ENCODE measurements around the gene NRROS. TPM values are rescaled to one million over a fixed set of nuclear protein-coding genes. Genes with fewer than 3 reads are reported as not detected.

NRROS gene
- total and polyA plus RNA-seq, 5 donors, result 2.2 to 4.5 (median 3.4) TPM

DNA sequence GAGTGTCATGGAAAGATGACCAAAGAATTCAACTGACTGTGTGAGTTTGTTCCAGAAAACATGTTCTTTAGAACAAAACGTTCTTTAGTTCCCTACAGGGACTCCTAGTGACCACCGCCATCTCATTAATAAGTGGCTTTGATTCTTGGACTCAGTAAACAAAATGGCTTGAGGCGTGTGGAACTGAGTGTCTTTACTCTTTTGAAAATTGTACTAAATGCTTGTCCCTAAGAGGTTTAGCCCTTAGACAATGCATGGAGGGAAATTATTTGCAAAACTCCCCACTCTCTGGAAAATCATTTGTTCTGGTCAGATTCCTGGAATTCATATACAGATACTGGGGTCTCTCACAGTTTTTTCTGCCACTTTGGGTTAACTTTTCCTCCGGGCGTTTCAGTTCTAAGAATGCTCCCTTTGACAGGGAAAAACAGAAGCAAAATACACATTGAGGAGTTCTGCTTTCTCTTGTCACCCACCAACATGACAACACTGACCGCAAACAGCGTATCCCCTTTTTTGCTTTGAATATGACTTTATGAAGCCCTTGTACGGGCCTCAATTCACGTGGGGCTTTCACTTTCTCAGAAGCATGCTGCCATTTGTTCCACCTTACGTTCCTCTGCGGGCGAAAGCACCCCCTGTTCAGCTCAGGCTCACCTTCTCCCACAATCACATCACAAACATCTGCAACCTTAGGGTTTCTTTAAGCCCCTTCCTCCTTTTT, 15.3 kb upstream of the NRROS start:
- intact Hi-C loops (cut with DNase I), result no loop called here
- peak overlapping the region; percentile 36 for H3K27ac ChIP-seq (ENCODE audit: low read length)
- no peaks in the 10 kb centered on the region for H3K4me1 ChIP-seq (ENCODE audit: control insufficient read depth, insufficient read depth, low read length)
- whole genome bisulfite sequencing, result 75% methylated on average over 12 of the region's 12 CpGs
- ATAC-seq (peak; percentile 45 to 49), DNase-seq (no peak)
- no peaks in the 10 kb centered on the region for H3K9me3 ChIP-seq (ENCODE audit: control insufficient read depth, low read length)
- no peak overlapping the region for H3K4me3 ChIP-seq (ENCODE audit: low read length)
- H3K27me3 ChIP-seq (ENCODE audit: control insufficient read depth, insufficient read depth), result no peaks in the 10 kb centered on the region

DNA sequence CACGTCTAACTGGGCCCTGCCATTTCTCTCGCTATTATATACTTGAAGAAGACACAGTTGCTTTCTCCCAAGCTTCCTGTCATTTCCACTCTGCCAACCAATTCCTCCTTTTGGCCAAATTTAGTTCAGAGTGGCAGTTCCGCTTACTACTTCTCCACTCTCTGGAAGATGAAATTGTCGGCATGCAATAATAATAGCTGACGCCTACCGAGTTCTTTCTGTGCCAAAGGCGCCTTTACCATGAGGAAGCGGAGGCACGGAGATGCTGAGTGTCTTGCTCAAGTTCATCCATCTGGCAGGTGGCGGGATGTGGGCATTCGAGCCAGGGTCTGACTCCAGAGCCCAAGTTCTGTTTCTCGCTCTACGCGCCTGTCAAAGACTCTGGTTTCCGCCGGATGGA, 14.6 kb upstream of the NRROS start:
- peak; percentile 59 to 64 for ATAC-seq
- H3K4me1 ChIP-seq (ENCODE audit: control insufficient read depth, insufficient read depth, low read length), result no peaks in the 10 kb centered on the region
- H3K27me3 ChIP-seq (ENCODE audit: control insufficient read depth, insufficient read depth), result no peaks in the 10 kb centered on the region
- 90% methylated on average over 16 of the region's 16 CpGs for WGBS
- no peaks in the 10 kb centered on the region for H3K9me3 ChIP-seq (ENCODE audit: control insufficient read depth, low read length)
- no peak overlapping the region for H3K27ac ChIP-seq (ENCODE audit: low read length)
- no peak overlapping the region for H3K4me3 ChIP-seq (ENCODE audit: low read length)
- intact Hi-C loops (cut with DNase I), result no loop called here
- peak; percentile 40 to 70 (median 68) for DNase-seq

DNA sequence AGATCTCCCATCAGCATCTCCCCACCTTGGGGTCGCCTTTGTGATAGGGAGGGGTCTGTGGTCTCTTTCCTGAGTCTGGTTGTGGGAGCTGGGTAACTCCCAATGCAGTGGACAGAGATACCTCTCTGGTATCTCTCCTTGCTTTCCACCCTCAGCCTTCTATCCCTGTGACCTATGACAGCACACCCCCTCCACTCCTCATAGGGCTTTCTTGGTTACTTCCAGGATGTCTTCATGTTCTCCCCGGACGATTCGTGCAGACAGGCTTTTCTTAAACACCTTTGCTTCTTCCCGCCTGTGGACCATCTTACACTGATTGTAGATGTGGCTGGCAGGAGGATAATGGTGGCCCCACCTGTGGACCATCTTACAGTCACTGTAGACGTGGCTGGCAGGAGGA, 14.2 kb upstream of the NRROS start:
- WGBS, result 77% methylated on average over 6 of the region's 6 CpGs
- intact Hi-C loops (cut with DNase I), result no loop called here
- DNase-seq (no peak), ATAC-seq (no peak)
- no peak overlapping the region for H3K4me3 ChIP-seq (ENCODE audit: low read length)
- H3K4me1 ChIP-seq (ENCODE audit: control insufficient read depth, insufficient read depth, low read length), result no peaks in the 10 kb centered on the region
- H3K27me3 ChIP-seq (ENCODE audit: control insufficient read depth, insufficient read depth), result no peaks in the 10 kb centered on the region
- no peaks in the 10 kb centered on the region for H3K9me3 ChIP-seq (ENCODE audit: control insufficient read depth, low read length)
- no peak overlapping the region for H3K27ac ChIP-seq (ENCODE audit: low read length)

DNA sequence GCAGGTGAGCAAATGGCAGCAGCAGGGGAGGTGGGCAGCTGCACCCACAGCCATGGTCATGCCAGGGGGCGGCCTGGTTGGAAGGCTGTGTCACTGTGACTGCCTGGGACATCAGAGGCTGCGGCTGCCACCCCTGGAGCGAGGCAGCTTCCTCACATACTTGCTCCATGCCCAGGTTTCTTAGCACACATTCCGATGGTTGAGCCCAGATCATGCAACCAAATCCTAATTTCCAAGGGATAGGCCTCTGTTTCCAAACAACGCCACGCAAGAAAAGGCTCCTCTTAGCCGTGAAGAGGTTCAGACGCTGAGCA, 11.6 kb upstream of the NRROS start:
- Histone ChIP-seq H3K4me1 (ENCODE audit: control insufficient read depth, insufficient read depth, low read length) (peaks cover 4% of the 10 kb centered on the region), H3K27me3 (ENCODE audit: control insufficient read depth, insufficient read depth) (no peaks in the 10 kb centered on the region), H3K4me3 (ENCODE audit: low read length) (no peak overlapping the region), H3K9me3 (ENCODE audit: control insufficient read depth, low read length) (no peaks in the 10 kb centered on the region), H3K27ac (ENCODE audit: low read length) (no peak overlapping the region)
- DNase-seq (no peak), ATAC-seq (no peak)
- intact Hi-C loops (cut with DNase I), result no loop called here
- 88% methylated on average over 8 of the region's 8 CpGs for WGBS

DNA sequence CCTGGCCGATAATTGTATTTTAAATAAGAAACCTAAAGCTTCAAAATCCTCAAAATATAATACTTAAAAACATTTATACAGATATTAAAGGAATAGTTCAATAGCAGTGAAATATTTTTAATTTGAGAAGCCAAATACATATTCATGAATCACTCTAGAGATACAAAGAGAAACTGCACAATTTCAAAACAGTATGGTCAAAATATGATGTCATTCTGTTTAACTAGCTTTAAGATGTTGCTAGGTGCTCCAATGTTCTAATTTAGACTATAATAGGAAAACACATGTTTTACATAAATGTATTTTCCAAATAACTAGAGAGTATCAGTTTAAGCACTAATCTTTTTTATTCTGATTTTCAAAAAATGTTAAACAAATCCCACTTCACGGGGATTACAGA, 10.3 kb upstream of the NRROS start:
- WGBS, result 91% methylated on average over 2 of the region's 2 CpGs
- ATAC-seq, result no peak
- no peak overlapping the region for H3K27ac ChIP-seq (ENCODE audit: low read length)

DNA sequence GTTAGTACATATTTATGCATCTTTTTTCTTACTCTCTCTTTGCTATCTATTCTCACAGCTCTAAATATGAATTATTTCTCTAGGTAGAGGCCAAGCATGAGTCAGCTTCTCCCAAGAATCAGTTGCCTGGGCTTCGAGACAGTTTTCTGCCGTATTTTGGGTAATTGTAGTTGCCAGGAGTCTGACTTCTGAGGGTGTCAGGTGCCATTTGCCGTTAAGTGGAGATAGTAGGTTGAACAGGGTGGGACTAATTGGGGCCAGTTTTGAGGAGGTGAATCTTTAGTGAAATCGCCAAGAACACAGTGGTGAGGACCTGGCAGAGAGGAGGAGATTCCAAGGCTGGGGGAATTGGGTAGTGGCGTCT, 7.8 kb upstream of the NRROS start:
- WGBS, result 25% methylated on average over 5 of the region's 5 CpGs

More for the DNA sequence above, 10.3 kb upstream of the NRROS start:
- intact Hi-C loops (cut with DNase I), result no loop called here
- Histone ChIP-seq H3K4me1 (ENCODE audit: control insufficient read depth, insufficient read depth, low read length) (peaks cover 4% of the 10 kb centered on the region), H3K27me3 (ENCODE audit: control insufficient read depth, insufficient read depth) (no peaks in the 10 kb centered on the region), H3K9me3 (ENCODE audit: control insufficient read depth, low read length) (no peaks in the 10 kb centered on the region), H3K4me3 (ENCODE audit: low read length) (no peak overlapping the region)
- no peak for DNase-seq

DNA sequence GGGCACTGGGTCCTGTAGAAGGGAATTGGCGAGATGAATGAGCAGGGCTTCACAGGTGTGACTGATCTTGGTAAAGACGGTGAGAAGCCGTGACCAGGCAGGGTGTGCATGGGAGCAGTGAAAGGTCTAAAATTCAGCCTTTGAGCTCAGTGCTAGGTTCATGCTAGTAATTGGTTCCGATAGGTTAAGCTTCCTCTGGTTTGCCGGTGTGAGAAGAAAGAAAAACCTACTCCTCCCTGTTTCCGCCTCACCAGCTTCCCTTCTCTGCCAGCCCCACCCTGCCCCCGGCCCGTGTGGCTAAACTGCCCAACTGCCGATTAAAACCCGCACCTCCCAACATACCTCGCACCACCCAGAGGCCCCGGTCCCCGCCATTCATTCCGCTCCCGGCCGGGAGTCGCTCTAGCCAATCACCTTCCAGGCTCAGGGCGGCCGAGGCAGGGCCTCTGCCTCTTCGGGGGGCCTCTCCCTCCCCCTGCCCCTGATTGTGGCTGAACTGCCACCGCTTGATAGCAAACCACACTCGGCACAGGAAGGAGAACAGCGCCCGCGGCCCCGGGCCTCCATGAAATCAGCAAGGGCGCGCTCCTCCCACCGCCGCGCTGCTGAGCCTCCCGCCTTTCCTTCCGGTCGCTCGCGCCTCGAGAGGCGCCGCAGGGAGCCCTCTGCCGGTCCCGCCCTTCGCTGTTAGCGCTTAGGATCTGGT, 7.3 kb upstream of the NRROS start:
- H3K27ac ChIP-seq (ENCODE audit: low read length), result peak overlapping the region; percentile 84
- peak; percentile 96 to 97 for ATAC-seq
- peak overlapping the region; percentile 51 for H3K4me3 ChIP-seq (ENCODE audit: low read length)
- intact Hi-C loops (cut with DNase I), result no loop called here
- peak; percentile 90 to 96 (median 95) for DNase-seq
- H3K4me1 ChIP-seq (ENCODE audit: control insufficient read depth, insufficient read depth, low read length), result peaks cover 4% of the 10 kb centered on the region
- no peaks in the 10 kb centered on the region for H3K27me3 ChIP-seq (ENCODE audit: control insufficient read depth, insufficient read depth)
- H3K9me3 ChIP-seq (ENCODE audit: control insufficient read depth, low read length), result no peaks in the 10 kb centered on the region
- WGBS, result under 1% methylated on average over 43 of the region's 43 CpGs

More for the DNA sequence above, 7.8 kb upstream of the NRROS start:
- DNase-seq (no peak), ATAC-seq (no peak)
- no peaks in the 10 kb centered on the region for H3K9me3 ChIP-seq (ENCODE audit: control insufficient read depth, low read length)
- H3K4me1 ChIP-seq (ENCODE audit: control insufficient read depth, insufficient read depth, low read length), result peaks cover 4% of the 10 kb centered on the region
- peak overlapping the region; percentile 84 for H3K27ac ChIP-seq (ENCODE audit: low read length)
- intact Hi-C loops (cut with DNase I), result no loop called here
- no peaks in the 10 kb centered on the region for H3K27me3 ChIP-seq (ENCODE audit: control insufficient read depth, insufficient read depth)
- peak overlapping the region; percentile 51 for H3K4me3 ChIP-seq (ENCODE audit: low read length)

DNA sequence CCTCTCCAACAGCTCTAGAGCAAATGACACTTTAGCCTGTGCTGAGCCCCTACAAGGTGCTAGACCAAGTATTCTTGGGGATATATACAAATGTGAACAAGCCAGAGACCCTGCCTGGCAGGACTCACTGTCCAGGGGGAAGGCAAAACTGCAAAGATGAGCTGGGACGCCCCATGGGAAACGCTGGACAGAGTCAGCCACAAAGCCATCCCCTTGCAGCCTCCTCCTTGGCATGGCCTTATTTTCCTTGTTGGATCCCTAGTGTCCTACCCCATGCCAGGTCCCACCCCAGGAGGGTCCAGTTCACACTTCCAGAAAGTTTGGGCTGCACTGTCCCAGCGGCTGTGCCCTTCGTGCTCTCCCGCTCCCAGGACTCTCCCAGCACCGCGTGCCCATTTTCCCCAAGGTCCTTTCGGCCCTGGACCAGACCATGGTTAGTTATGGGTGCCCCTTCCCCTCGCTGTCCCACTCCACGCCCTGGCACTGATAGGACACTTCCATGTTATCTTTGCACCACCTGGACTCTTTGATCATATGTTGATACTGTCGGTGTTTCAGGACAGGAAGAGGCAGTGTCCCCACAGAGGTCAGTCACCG, 5.8 kb upstream of the NRROS start:
- Histone ChIP-seq H3K27ac (ENCODE audit: low read length) (no peak overlapping the region), H3K4me3 (ENCODE audit: low read length) (no peak overlapping the region), H3K4me1 (ENCODE audit: control insufficient read depth, insufficient read depth, low read length) (peaks cover 4% of the 10 kb centered on the region), H3K9me3 (ENCODE audit: control insufficient read depth, low read length) (no peaks in the 10 kb centered on the region), H3K27me3 (ENCODE audit: control insufficient read depth, insufficient read depth) (no peaks in the 10 kb centered on the region)
- DNase-seq (peak in 1 of 3 donors; percentile 38), ATAC-seq (no peak)
- intact Hi-C loops (cut with DNase I), result no loop called here
- WGBS, result 83% methylated on average over 12 of the region's 12 CpGs

DNA sequence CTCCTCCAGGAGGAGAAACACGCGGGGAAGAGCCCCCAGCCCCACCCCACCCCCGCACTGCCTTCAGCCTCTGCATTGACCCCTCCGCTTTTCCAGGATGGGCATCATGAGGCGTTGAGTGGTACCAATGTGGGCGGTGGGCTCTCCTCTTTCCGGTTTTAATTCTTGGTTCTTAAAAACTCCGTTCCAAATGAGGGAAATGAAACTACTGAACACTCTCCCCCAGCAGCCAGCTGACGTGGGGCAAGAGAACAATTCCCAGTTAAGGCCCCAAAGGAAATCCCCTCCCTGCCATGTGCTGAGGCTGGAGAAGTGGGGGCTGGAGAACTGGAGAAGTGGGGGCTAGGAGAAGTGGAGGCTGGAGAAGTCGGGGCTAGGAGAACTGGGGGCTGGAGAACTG, 5.3 kb upstream of the NRROS start:
- intact Hi-C loops (cut with DNase I), result no loop called here
- H3K4me3 ChIP-seq (ENCODE audit: low read length), result no peak overlapping the region
- no peak for DNase-seq
- 65% methylated on average over 10 of the region's 10 CpGs for WGBS
- ATAC-seq, result no peak
- no peaks in the 10 kb centered on the region for H3K9me3 ChIP-seq (ENCODE audit: control insufficient read depth, low read length)
- peaks cover 4% of the 10 kb centered on the region for H3K4me1 ChIP-seq (ENCODE audit: control insufficient read depth, insufficient read depth, low read length)
- H3K27ac ChIP-seq (ENCODE audit: low read length), result no peak overlapping the region
- H3K27me3 ChIP-seq (ENCODE audit: control insufficient read depth, insufficient read depth), result no peaks in the 10 kb centered on the region

DNA sequence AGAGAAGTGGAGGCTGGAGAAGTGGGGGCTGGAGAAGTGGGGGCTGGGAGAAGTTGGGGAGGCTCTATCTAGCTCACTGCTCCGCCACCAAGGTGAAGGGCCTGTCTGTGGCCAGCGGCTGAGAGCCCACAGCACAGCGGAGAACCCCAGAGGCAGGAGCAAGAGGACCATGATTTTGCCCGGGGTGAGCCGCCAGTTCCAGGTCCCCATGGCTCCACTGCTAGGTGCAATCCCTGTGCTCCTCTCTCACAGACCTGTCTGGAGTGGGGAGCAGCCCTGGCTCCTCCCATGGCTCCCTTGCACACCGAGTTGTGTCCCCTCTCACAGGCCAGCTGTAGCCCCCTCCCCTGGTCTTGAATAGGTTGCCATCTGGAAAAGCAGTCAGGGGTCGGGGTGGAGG, 4.7 kb upstream of the NRROS start:
- Histone ChIP-seq H3K27me3 (ENCODE audit: control insufficient read depth, insufficient read depth) (no peaks in the 10 kb centered on the region), H3K4me1 (ENCODE audit: control insufficient read depth, insufficient read depth, low read length) (peaks cover 4% of the 10 kb centered on the region), H3K27ac (ENCODE audit: low read length) (no peak overlapping the region), H3K4me3 (ENCODE audit: low read length) (no peak overlapping the region), H3K9me3 (ENCODE audit: control insufficient read depth, low read length) (no peaks in the 10 kb centered on the region)
- 76% methylated on average over 7 of the region's 7 CpGs for WGBS
- intact Hi-C loops (cut with DNase I), result no loop called here
- DNase-seq, result no peak
- ATAC-seq, result no peak

All from right cardiac atrium (tissue), 5 donors.